ENCODE data around the gene PARD6G.

- TF ChIP-seq, protein P1, sequence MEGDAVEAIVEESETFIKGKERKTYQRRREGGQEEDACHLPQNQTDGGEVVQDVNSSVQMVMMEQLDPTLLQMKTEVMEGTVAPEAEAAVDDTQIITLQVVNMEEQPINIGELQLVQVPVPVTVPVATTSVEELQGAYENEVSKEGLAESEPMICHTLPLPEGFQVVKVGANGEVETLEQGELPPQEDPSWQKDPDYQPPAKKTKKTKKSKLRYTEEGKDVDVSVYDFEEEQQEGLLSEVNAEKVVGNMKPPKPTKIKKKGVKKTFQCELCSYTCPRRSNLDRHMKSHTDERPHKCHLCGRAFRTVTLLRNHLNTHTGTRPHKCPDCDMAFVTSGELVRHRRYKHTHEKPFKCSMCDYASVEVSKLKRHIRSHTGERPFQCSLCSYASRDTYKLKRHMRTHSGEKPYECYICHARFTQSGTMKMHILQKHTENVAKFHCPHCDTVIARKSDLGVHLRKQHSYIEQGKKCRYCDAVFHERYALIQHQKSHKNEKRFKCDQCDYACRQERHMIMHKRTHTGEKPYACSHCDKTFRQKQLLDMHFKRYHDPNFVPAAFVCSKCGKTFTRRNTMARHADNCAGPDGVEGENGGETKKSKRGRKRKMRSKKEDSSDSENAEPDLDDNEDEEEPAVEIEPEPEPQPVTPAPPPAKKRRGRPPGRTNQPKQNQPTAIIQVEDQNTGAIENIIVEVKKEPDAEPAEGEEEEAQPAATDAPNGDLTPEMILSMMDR (IDR thresholded peaks at IDR 0.05), result no peak
- TF ChIP-seq POLR2A (IDR thresholded peaks at IDR 0.05), result no peak
These were observed 126.4 kb downstream of the PARD6G start for GRCh38 chr18:80120932-80121331.
